NT2/D1 (cell line): ENCODE data around the gene CA7.

Experiments used
- SUZ12 ChIP-seq: IDR thresholded peaks from 2 replicates; pipeline ENCODE4 v1.6.1; 2011; ENCODE audit not compliant: insufficient read length, insufficient read depth; ENCODE audit errors: extremely low read depth
- YY1 ChIP-seq: IDR thresholded peaks from 2 replicates; pipeline ENCODE4 v1.6.1; 2011; ENCODE audit not compliant: insufficient read length, insufficient read depth
- ZNF274 ChIP-seq: IDR thresholded peaks from 2 replicates; pipeline ENCODE4 v1.6.1; 2011; ENCODE audit warnings: mild to moderate bottlenecking, low read depth, low read length

GRCh38 chr16:66878067-66878466 is 33.9 kb downstream of the CA7 start:
- no peak for TF ChIP-seq ZNF274
- TF ChIP-seq YY1 = no peak
- TF ChIP-seq SUZ12 = no peak
